ENCODE measurements around the gene SND1. TPM values are rescaled to one million over a fixed set of nuclear protein-coding genes. Genes with fewer than 3 reads are reported as not detected.

SND1 gene
- total RNA-seq, 4 donors from 2014 or later, result 55.5 to 305 (median 80.1) TPM

DNA sequence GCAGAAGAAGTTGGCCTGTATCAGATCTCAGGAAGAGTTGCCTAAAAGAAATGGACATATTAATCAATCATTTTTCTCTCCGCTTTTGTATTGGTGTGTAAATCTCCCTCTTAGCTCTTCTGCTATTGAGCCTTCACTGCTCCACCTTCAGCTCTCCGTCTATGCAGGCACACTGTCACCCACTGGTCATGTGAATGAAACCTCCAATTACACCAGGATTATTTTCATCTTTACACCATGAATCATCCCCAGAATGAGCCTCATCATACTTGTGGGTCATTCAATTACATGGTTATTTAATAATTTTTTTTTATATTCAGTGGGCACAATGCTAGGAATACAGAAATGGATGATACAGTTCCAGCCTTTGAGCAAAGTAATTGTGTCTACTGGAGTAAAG, 286.6 kb downstream of the SND1 start:
- Histone ChIP-seq H3K9me3 (no peaks in the 10 kb centered on the region), H3K4me1 (no peaks in the 10 kb centered on the region), H3K36me3 (no peaks in the 10 kb centered on the region), H3K27me3 (no peaks in the 10 kb centered on the region), H3K4me3 (no peak overlapping the region), H3K27ac (no peak overlapping the region)
- TF ChIP-seq POLR2A (IDR thresholded peaks at IDR 0.05), result no peak
- TF ChIP-seq, protein P1, sequence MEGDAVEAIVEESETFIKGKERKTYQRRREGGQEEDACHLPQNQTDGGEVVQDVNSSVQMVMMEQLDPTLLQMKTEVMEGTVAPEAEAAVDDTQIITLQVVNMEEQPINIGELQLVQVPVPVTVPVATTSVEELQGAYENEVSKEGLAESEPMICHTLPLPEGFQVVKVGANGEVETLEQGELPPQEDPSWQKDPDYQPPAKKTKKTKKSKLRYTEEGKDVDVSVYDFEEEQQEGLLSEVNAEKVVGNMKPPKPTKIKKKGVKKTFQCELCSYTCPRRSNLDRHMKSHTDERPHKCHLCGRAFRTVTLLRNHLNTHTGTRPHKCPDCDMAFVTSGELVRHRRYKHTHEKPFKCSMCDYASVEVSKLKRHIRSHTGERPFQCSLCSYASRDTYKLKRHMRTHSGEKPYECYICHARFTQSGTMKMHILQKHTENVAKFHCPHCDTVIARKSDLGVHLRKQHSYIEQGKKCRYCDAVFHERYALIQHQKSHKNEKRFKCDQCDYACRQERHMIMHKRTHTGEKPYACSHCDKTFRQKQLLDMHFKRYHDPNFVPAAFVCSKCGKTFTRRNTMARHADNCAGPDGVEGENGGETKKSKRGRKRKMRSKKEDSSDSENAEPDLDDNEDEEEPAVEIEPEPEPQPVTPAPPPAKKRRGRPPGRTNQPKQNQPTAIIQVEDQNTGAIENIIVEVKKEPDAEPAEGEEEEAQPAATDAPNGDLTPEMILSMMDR (IDR thresholded peaks at IDR 0.05), result peak in 1 of 6 experiments; percentile 17
- DNase-seq, result no peak

DNA sequence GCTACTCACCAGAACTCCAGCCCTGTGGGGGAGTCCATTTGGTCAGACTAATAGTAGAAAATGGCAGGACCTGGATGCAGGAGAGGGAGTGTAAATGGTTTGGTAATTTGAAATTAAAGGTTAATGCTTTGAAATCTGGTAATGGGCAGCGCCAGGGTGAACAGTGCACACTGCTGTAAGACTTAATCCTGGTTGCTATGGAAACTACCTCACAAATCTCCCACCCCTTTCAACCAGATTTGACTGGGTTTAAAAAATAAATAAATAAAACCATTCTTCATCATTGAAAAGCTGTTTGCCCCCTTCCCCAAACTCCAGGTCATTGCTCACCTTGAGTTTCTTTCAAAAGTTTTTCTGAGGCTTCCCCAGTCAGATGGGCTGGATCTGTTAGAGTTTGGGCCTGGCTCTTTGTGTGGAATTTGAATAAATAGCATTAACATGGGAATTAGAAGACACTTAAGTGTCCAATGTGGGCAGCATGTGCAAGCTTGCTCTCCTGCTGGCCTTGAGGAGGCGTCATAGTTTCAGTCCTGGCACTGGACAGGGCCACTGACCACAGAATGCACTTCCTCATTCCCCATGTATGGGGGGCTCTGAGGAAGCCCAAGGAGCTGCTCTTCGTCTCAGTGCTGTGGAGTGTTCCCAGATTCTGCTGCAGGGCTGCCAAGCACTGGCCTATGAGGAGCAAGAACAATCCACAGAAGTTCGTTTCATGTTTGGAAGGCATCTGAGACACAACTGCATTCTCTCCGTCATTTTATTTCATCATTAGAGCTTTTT, 288.6 kb downstream of the SND1 start:
- Histone ChIP-seq H3K36me3 (no peaks in the 10 kb centered on the region), H3K4me1 (no peaks in the 10 kb centered on the region), H3K27ac (no peak overlapping the region), H3K4me3 (no peak overlapping the region), H3K9me3 (no peaks in the 10 kb centered on the region), H3K27me3 (no peaks in the 10 kb centered on the region)
- DNase-seq, result no peak
- TF ChIP-seq, protein P1 (IDR thresholded peaks at IDR 0.05), result no peak
- no peak for TF ChIP-seq POLR2A (IDR thresholded peaks at IDR 0.05)

DNA sequence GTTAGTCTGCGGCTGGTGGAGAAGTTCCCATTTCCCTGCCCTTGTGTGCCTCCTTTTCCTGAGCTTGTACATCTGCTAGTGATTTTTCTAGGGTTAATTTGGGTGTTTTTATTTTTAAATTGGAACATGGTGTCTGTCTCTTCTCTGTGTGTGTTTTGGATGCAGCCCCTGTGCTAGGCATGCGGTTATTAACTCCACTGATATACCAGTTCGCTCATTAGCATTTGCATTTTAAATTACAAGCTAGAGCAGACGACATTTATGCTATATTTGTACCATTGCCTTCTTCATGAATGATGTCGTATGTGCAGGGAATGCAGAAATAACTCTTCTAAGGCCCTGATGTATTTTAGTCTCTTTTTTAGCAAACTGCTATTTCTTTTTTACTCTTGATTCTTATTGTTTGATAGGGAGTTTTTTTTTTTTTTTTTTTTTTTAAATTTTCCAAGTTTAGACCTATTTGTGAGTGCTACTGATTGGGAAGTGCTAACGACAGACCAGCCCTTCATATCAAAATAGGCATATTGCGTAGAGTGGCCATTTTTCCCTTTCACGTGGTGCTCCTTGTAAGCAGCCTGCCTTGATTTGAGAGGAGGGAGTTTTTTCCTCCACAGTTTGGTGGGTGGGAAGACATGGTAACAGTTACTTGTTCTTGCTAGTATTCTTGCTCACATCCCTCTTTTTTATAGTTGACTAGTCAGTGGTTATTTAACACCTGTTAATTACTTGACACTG, 289.6 kb downstream of the SND1 start:
- TF ChIP-seq, protein P1 (IDR thresholded peaks at IDR 0.05), result no peak
- no peak for TF ChIP-seq POLR2A (IDR thresholded peaks at IDR 0.05)
- Histone ChIP-seq H3K4me1 (peaks cover 0 to 6% (median 0%) of the 10 kb centered on the region in 4 donors), H3K36me3 (no peaks in the 10 kb centered on the region), H3K27me3 (no peaks in the 10 kb centered on the region), H3K4me3 (no peak overlapping the region), H3K27ac (no peak overlapping the region), H3K9me3 (no peaks in the 10 kb centered on the region)
- DNase-seq, result no peak

- Histone ChIP-seq H3K4me3 (no peak overlapping the region), H3K27me3 (no peaks in the 10 kb centered on the region), H3K4me1 (peaks cover 0 to 6% (median 0%) of the 10 kb centered on the region in 4 donors), H3K27ac (no peak overlapping the region), H3K9me3 (no peaks in the 10 kb centered on the region), H3K36me3 (no peaks in the 10 kb centered on the region)
- DNase-seq, result no peak
- TF ChIP-seq, protein P1 (IDR thresholded peaks at IDR 0.05), result no peak
- no peak for TF ChIP-seq POLR2A (IDR thresholded peaks at IDR 0.05)
Observed at GRCh38 chr7:127943541-127944521, 291.8 kb downstream of the SND1 start.

DNA sequence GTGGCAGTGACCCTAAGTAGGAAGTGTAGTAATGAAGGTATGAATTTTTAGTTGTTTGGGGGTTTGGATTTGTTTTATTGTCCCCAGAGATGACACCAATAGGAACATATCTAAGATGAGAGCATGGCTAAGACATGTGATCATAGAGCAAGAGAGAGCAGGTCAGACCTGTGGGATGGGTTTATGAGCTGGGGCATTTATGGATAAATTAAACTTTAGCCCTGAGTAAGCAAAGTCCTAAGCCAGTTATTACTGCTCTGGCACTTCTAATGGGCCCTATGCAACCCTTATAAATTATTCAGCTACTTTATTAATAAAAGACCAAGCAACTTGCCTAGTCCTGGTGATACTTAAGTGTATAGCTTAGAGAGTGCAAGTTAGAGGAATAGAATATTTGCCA, 294.1 kb downstream of the SND1 start:
- Histone ChIP-seq H3K27me3 (no peaks in the 10 kb centered on the region), H3K4me1 (peaks cover 0 to 6% (median 0%) of the 10 kb centered on the region in 4 donors), H3K9me3 (no peaks in the 10 kb centered on the region), H3K36me3 (no peaks in the 10 kb centered on the region), H3K27ac (no peak overlapping the region), H3K4me3 (no peak overlapping the region)
- no peak for DNase-seq
- TF ChIP-seq, protein P1 (IDR thresholded peaks at IDR 0.05), result no peak
- no peak for TF ChIP-seq POLR2A (IDR thresholded peaks at IDR 0.05)
